ENCODE results near the gene LINC01488. TPM values are rescaled to one million over a fixed set of nuclear protein-coding genes. Genes with fewer than 3 reads are reported as not detected.

LINC01488 gene
- total RNA-seq, 1 donor from 2014 or later = not detected

GRCh38 chr11:69468221-69468620, 13.2 kb upstream of the LINC01488 start:
- no peak overlapping the region for H3K4me3 ChIP-seq (ENCODE audit: low read depth, low read length)
- no peak for FAIRE-seq

GRCh38 chr11:69468911-69469885, 12.3 kb upstream of the LINC01488 start:
- TF ChIP-seq, protein P1, sequence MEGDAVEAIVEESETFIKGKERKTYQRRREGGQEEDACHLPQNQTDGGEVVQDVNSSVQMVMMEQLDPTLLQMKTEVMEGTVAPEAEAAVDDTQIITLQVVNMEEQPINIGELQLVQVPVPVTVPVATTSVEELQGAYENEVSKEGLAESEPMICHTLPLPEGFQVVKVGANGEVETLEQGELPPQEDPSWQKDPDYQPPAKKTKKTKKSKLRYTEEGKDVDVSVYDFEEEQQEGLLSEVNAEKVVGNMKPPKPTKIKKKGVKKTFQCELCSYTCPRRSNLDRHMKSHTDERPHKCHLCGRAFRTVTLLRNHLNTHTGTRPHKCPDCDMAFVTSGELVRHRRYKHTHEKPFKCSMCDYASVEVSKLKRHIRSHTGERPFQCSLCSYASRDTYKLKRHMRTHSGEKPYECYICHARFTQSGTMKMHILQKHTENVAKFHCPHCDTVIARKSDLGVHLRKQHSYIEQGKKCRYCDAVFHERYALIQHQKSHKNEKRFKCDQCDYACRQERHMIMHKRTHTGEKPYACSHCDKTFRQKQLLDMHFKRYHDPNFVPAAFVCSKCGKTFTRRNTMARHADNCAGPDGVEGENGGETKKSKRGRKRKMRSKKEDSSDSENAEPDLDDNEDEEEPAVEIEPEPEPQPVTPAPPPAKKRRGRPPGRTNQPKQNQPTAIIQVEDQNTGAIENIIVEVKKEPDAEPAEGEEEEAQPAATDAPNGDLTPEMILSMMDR (IDR thresholded peaks at IDR 0.05; ENCODE audit: insufficient read depth, low read length, severe bottlenecking) = no peak
- no peak for DNase-seq (ENCODE audit: low read depth)
- Histone ChIP-seq H3K4me3 (ENCODE audit: low read depth, low read length) (no peak overlapping the region), H3K36me3 (ENCODE audit: control insufficient read depth, insufficient read depth, low read length) (no peaks in the 10 kb centered on the region), H3K27me3 (ENCODE audit: control insufficient read depth, insufficient read depth, low read length) (no peaks in the 10 kb centered on the region)
- FAIRE-seq = no peak

More at GRCh38 chr11:69468221-69468620, 13.2 kb upstream of the LINC01488 start:
- H3K27me3 ChIP-seq (ENCODE audit: control insufficient read depth, insufficient read depth, low read length) = no peaks in the 10 kb centered on the region
- no peaks in the 10 kb centered on the region for H3K36me3 ChIP-seq (ENCODE audit: control insufficient read depth, insufficient read depth, low read length)
- no peak for DNase-seq (ENCODE audit: low read depth)
- TF ChIP-seq, protein P1 (IDR thresholded peaks at IDR 0.05; ENCODE audit: insufficient read depth, low read length, severe bottlenecking) = no peak

DNA sequence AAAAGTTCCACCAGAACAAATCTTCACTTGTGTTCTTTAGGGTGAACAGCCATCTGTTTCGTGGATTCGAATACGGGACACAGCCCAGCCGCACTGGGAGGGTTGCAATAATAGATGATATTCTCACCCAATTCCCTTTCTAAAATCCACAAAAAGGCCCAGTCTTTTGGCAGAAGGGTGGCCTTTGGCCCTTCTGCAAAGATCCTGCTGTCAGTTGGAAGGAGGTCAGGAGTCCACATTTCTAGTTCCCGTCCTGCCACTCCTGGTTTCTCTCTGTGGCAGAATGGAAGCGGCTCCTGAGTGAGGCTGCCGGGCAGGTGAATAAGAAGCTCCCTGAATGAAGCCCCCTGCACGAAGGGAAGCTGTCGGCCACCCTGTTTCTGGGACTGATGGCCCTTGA, 11.2 kb upstream of the LINC01488 start:
- no peaks in the 10 kb centered on the region for H3K27me3 ChIP-seq (ENCODE audit: control insufficient read depth, insufficient read depth, low read length)
- H3K36me3 ChIP-seq (ENCODE audit: control insufficient read depth, insufficient read depth, low read length) = no peaks in the 10 kb centered on the region
- FAIRE-seq = no peak
- H3K4me3 ChIP-seq (ENCODE audit: low read depth, low read length) = no peak overlapping the region
- no peak for DNase-seq (ENCODE audit: low read depth)
- TF ChIP-seq, protein P1 (IDR thresholded peaks at IDR 0.05; ENCODE audit: insufficient read depth, low read length, severe bottlenecking) = no peak

DNA sequence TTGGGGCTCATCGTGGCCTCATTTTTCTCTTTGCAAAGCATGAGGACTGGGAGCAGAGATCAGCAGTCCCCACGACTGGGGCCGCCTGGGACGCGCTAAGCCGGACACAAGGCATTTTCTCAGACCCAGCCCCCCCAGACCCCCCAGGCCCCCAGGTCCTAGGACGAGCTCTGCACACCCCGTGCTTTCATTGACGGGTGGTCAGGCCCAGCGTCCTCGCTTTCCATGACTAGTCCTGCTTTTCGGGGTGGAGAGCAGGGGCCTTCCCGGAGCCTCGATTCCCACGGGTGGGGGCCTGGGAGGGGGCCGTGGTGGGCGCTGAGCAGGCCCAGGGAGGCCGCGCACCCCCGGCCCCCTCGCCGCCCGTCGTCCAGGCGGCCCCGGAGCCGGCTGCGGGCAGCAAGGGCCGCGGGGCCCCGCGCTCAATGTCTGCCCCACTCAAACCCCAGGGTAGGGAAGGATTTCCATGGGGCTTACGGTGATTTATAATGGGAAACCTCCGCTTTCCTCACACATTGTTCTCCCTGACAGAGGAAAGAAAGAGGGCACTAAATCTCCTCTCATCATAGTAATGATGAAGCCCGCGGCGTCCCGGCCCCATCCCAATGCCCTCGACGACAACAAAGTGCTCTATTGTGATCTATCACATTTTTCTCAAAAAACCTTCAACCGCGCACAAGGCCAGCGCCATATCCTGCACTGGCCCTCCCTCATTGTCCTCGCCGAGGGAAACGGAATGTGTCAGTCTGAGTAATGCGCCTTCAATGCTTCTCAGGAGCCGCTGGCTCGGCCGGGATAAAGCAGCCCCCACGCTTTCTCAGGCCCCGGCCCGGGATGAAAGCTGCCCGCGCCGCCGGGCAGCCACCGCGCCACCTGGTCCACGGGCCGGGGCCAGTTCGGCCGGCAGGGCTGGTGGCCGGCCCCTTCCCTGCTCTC, 10.4 kb upstream of the LINC01488 start:
- DNase-seq (ENCODE audit: low read depth) (no peak), FAIRE-seq (no peak)
- TF ChIP-seq, protein P1 (IDR thresholded peaks at IDR 0.05; ENCODE audit: insufficient read depth, low read length, severe bottlenecking) = no peak

DNA sequence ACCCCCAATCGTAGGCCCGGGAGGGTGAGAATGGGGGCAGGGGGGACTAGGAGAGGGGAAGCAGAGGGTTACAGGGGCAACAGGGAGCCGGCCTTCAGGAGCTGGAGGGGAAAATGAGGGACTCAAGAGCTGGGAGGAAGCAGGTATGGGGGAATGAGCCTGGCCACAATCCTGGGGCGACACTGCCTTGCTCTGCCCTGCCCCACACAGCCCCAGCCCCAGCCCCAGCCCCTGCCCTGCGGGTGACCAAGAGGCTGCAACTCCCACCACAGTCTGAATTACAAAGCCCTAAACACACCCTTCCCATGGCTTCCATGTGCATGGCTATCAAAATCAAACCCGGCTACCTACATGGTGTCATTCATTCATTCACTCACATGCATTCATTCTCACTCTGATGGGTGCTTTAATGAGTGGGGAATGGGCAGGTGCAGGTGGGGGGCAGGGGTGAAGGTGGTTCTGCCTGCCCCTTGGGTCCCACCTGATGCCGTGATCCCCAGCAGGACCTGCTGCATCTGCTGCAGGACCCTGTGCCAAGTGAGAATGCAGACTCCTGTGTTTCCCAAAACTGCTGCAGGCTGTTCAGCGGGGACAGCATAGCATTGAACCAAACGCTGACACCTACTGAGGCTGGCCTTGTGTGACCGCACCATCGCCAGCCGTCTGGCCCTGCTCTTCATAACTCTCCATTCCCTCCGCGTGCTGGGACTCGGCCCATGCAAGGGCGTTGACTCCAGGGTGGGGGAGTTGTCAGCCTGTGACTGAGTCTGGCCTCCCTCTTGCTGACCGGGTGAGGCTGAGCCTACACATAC, 9.5 kb upstream of the LINC01488 start:
- FAIRE-seq (no peak), DNase-seq (ENCODE audit: low read depth) (no peak)
- H3K27me3 ChIP-seq (ENCODE audit: control insufficient read depth, insufficient read depth, low read length) = no peaks in the 10 kb centered on the region
- TF ChIP-seq, protein P1 (IDR thresholded peaks at IDR 0.05; ENCODE audit: insufficient read depth, low read length, severe bottlenecking) = no peak
- H3K4me3 ChIP-seq (ENCODE audit: low read depth, low read length) = no peak overlapping the region
- no peaks in the 10 kb centered on the region for H3K36me3 ChIP-seq (ENCODE audit: control insufficient read depth, insufficient read depth, low read length)

More for the DNA sequence above, 10.4 kb upstream of the LINC01488 start:
- H3K36me3 ChIP-seq (ENCODE audit: control insufficient read depth, insufficient read depth, low read length) = no peaks in the 10 kb centered on the region
- H3K27me3 ChIP-seq (ENCODE audit: control insufficient read depth, insufficient read depth, low read length) = no peaks in the 10 kb centered on the region
- no peak overlapping the region for H3K4me3 ChIP-seq (ENCODE audit: low read depth, low read length)
